ENCODE measurements around the gene SOCS6. TPM values are rescaled to one million over a fixed set of nuclear protein-coding genes. Genes with fewer than 3 reads are reported as not detected.

The SOCS6 gene
- total and polyA plus RNA-seq, 2 of the 13 experiments (the other 11 are each of a cell fraction or from before 2014, with no cell fraction given), result 18.6 to 38.3 TPM

DNA sequence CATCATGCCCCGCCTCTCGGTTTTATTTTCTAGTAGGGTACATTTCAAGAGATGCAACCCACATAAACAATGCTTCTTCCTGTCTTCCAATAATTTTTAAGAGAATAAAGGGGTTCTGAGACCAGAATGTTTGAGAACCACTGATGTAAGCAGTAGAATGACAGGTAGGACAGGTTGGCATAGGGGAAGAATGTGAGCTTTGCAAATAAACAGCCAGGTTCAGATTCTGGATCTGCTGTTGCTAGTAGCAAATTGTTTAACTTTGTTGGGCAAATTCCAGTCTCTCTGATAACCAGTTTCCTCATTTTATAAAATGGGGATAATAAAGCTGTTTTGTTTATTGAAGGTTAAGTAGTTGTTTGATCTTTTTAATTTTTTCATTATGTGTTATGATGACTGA is 32.8 kb downstream of the SOCS6 start:
- no TSS peak for BruUV-seq (replicated peaks)
- Histone ChIP-seq H3K36me3 (replicated peaks in 1 of 2; ENCODE audit: control insufficient read depth in 1 of 2, insufficient read depth in 2 of 2, low read length in 2 of 2) (peaks cover 13 to 23% of the 10 kb centered on the region in 2 experiments), H2AFZ (ENCODE audit: low read length) (no peak overlapping the region), H3K27ac (ENCODE audit: extremely low read length, insufficient read depth, low read length) (peak overlapping the region; percentile 43), H3K9ac (ENCODE audit: insufficient read depth, low read depth, low read length) (no peak overlapping the region), H3K4me2 (ENCODE audit: low read depth, low read length) (no peak overlapping the region), H3K79me2 (ENCODE audit: insufficient read depth, low read length) (peaks cover 91% of the 10 kb centered on the region), H4K20me1 (ENCODE audit: insufficient read depth, low read length) (no peaks in the 10 kb centered on the region), H3K27me3 (ENCODE audit: control insufficient read depth in 1 of 2, insufficient read depth in 2 of 2, low read length in 2 of 2) (no peaks in the 10 kb centered on the region), H3K4me1 (ENCODE audit: insufficient read depth, low read length) (peaks cover 26% of the 10 kb centered on the region), H3K9me3 (ENCODE audit: low read length) (no peaks in the 10 kb centered on the region), H3K4me3 (replicated peaks in 1 of 3; ENCODE audit: insufficient read depth in 1 of 3, low read depth in 2 of 3, low read length in 3 of 3) (no peak overlapping the region)
- in situ Hi-C loops (cut with HindIII; ENCODE audit: extremely low pct_ligation_motif_present, low pct_unique_long_range_greater_than_20kb), result no loop called here
- intact Hi-C loops (cut with micrococcal nuclease; ENCODE audit: unreplicated experiment), result no loop called here
- ChIA-PET CTCF (ENCODE audit: low intra/inter-chr PET ratio, low total read pairs) (interaction anchor here (1.2 kb wide), 1 partner anchor 112 kb away, joined by 3 read pairs; no protein-coding TSS in a partner anchor), POLR2A (interaction anchor here (0.9 kb wide), 1 partner anchor 10 kb away, joined by 6 read pairs; no protein-coding TSS in a partner anchor)
- 96% methylated on average over 2 of the region's 2 CpGs for WGBS (ENCODE audit: low lambda C conversion rate)
- FAIRE-seq, result no peak
- TF ChIP-seq GATAD2A (CRISPR knock-in tag; IDR thresholded peaks at IDR 0.05), result 0 out of 2 replicates have a peak, but pooled peaks have one; percentile 14
- no peak for TF ChIP-seq PHB2 (IDR thresholded peaks at IDR 0.05; ENCODE audit: partially characterized antibody)
- TF ChIP-seq SNAI1 (CRISPR knock-in tag; IDR thresholded peaks at IDR 0.05; ENCODE audit: borderline replicate concordance), result no peak
- peak; percentile 56; the same call in 2 of the 3 replicates for ATAC-seq
- DNase-seq (ENCODE audit: low spot score), result peak; percentile 35

DNA sequence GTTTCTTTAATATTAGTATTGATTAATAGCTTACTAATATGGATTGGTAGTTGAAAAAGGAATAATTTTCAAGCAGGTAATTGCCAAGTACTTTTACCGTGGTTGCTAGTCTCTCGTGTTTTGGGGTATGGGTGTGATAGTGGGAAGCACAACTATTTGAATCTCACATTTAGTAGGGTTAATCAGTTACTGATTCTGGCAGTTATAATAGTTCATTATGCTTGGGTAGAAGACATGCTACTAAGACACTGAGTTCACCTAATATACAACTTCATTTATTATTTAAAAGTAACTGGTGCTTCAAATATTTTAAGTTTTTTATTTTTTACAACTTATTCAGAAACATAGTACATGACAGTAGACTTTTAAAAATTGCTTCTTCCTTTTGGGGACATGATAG is 33.5 kb downstream of the SOCS6 start:
- Histone ChIP-seq H3K9me3 (ENCODE audit: low read length) (no peaks in the 10 kb centered on the region), H3K36me3 (replicated peaks in 1 of 2; ENCODE audit: control insufficient read depth in 1 of 2, insufficient read depth in 2 of 2, low read length in 2 of 2) (peaks cover 13 to 23% of the 10 kb centered on the region in 2 experiments), H3K79me2 (ENCODE audit: insufficient read depth, low read length) (peaks cover 90% of the 10 kb centered on the region), H3K9ac (ENCODE audit: insufficient read depth, low read depth, low read length) (no peak overlapping the region), H3K4me3 (replicated peaks in 1 of 3; ENCODE audit: insufficient read depth in 1 of 3, low read depth in 2 of 3, low read length in 3 of 3) (no peak overlapping the region), H3K27ac (ENCODE audit: extremely low read length, insufficient read depth, low read length) (peak overlapping the region; percentile 30), H4K20me1 (ENCODE audit: insufficient read depth, low read length) (no peaks in the 10 kb centered on the region), H3K4me2 (ENCODE audit: low read depth, low read length) (0 out of 2 replicates have a peak overlapping the region, but pooled peaks have one; percentile 37), H3K27me3 (ENCODE audit: control insufficient read depth in 1 of 2, insufficient read depth in 2 of 2, low read length in 2 of 2) (no peaks in the 10 kb centered on the region), H2AFZ (ENCODE audit: low read length) (no peak overlapping the region), H3K4me1 (ENCODE audit: insufficient read depth, low read length) (peaks cover 26% of the 10 kb centered on the region)
- 91% methylated on average over 2 of the region's 2 CpGs for WGBS (ENCODE audit: low lambda C conversion rate)
- POLR2A ChIA-PET, result interaction anchor here (0.9 kb wide), 1 partner anchor 9 kb away, joined by 6 read pairs; no protein-coding TSS in a partner anchor
- no peak for ATAC-seq
- BruUV-seq (replicated peaks), result no TSS peak
- in situ Hi-C loops (cut with HindIII; ENCODE audit: extremely low pct_ligation_motif_present, low pct_unique_long_range_greater_than_20kb), result no loop called here
- DNase-seq (ENCODE audit: low spot score), result no peak
- CTCF ChIA-PET (ENCODE audit: low intra/inter-chr PET ratio, low total read pairs), result interaction anchor here (1.2 kb wide), 1 partner anchor 111 kb away, joined by 3 read pairs; no protein-coding TSS in a partner anchor
- intact Hi-C loops (cut with micrococcal nuclease; ENCODE audit: unreplicated experiment), result no loop called here
- FAIRE-seq, result no peak
- TF ChIP-seq NR3C1 (CRISPR knock-in tag; IDR thresholded peaks at IDR 0.05) (no peak), FOXA1 (IDR thresholded peaks at IDR 0.05) (no peak), FOXA1 (CRISPR knock-in tag; IDR thresholded peaks at IDR 0.05) (no peak), ZBTB20 (CRISPR knock-in tag; IDR thresholded peaks at IDR 0.05; ENCODE audit: borderline replicate concordance, low read depth) (no peak), ZNF484 (CRISPR knock-in tag; IDR thresholded peaks at IDR 0.05; ENCODE audit: borderline replicate concordance, low read depth) (no peak), HNF4A (CRISPR knock-in tag; IDR thresholded peaks at IDR 0.05) (no peak), TAF1 (CRISPR knock-in tag; IDR thresholded peaks at IDR 0.05) (no peak), SMYD3 (CRISPR knock-in tag; IDR thresholded peaks at IDR 0.05) (no peak), ZNF749 (CRISPR knock-in tag; IDR thresholded peaks at IDR 0.05; ENCODE audit: borderline replicate concordance) (no peak), NR2F2 (IDR thresholded peaks at IDR 0.05; ENCODE audit: borderline replicate concordance, low read depth) (no peak), CCDC6 (CRISPR knock-in tag; IDR thresholded peaks at IDR 0.05) (no peak), ATF1 (CRISPR knock-in tag; IDR thresholded peaks at IDR 0.05) (no peak)
- TF ChIP-seq, protein P1, sequence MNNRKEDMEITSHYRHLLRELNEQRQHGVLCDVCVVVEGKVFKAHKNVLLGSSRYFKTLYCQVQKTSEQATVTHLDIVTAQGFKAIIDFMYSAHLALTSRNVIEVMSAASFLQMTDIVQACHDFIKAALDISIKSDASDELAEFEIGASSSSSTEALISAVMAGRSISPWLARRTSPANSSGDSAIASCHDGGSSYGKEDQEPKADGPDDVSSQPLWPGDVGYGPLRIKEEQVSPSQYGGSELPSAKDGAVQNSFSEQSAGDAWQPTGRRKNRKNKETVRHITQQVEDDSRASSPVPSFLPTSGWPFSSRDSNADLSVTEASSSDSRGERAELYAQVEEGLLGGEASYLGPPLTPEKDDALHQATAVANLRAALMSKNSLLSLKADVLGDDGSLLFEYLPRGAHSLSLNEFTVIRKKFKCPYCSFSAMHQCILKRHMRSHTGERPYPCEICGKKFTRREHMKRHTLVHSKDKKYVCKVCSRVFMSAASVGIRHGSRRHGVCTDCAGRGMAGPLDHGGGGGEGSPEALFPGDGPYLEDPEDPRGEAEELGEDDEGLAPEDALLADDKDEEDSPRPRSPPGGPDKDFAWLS (CRISPR knock-in tag; IDR thresholded peaks at IDR 0.05; ENCODE audit: borderline replicate concordance), result no peak
- TF ChIP-seq, protein P2, sequence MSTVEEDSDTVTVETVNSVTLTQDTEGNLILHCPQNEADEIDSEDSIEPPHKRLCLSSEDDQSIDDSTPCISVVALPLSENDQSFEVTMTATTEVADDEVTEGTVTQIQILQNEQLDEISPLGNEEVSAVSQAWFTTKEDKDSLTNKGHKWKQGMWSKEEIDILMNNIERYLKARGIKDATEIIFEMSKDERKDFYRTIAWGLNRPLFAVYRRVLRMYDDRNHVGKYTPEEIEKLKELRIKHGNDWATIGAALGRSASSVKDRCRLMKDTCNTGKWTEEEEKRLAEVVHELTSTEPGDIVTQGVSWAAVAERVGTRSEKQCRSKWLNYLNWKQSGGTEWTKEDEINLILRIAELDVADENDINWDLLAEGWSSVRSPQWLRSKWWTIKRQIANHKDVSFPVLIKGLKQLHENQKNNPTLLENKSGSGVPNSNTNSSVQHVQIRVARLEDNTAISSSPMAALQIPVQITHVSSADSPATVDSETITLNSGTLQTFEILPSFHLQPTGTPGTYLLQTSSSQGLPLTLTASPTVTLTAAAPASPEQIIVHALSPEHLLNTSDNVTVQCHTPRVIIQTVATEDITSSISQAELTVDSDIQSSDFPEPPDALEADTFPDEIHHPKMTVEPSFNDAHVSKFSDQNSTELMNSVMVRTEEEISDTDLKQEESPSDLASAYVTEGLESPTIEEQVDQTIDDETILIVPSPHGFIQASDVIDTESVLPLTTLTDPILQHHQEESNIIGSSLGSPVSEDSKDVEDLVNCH (CRISPR knock-in tag; IDR thresholded peaks at IDR 0.05), result no peak

Data from HepG2 (cell line).